Measurements from ENCODE around the gene PLEKHA7. TPM values are rescaled to one million over a fixed set of nuclear protein-coding genes. Genes with fewer than 3 reads are reported as not detected.
"Not testable (repeated sequence)": the region's sequence is repeated elsewhere in the genome, so short reads cannot be mapped to it uniquely, and the experiment has no call there.

The PLEKHA7 gene
- polyA plus RNA-seq, 4 donors = 42.2 to 54.4 (median 48.1) TPM

GRCh38 chr11:16982256-16982671, 31.9 kb downstream of the PLEKHA7 start:
- no peak for DNase-seq (ENCODE audit: low read depth in 4 of 4, low spot score in 3 of 4)

GRCh38 chr11:16981651-16982194, 32.5 kb downstream of the PLEKHA7 start:
- no peak for DNase-seq (ENCODE audit: low read depth in 4 of 4, low spot score in 3 of 4)

GRCh38 chr11:16979703-16980622, 34.3 kb downstream of the PLEKHA7 start:
- DNase-seq (ENCODE audit: low read depth in 4 of 4, low spot score in 3 of 4) = no peak

GRCh38 chr11:16977994-16978315, 36.3 kb downstream of the PLEKHA7 start:
- no peak for DNase-seq (ENCODE audit: low read depth in 4 of 4, low spot score in 3 of 4)

GRCh38 chr11:16977136-16977993, 36.8 kb downstream of the PLEKHA7 start:
- DNase-seq (ENCODE audit: low read depth in 4 of 4, low spot score in 3 of 4) = no peak

GRCh38 chr11:16976379-16976778, 37.8 kb downstream of the PLEKHA7 start:
- DNase-seq (ENCODE audit: low read depth in 4 of 4, low spot score in 3 of 4) = no peak

GRCh38 chr11:16975906-16976305, 38.3 kb downstream of the PLEKHA7 start:
- DNase-seq (ENCODE audit: low read depth in 4 of 4, low spot score in 3 of 4) = no peak

- DNase-seq (ENCODE audit: low read depth in 4 of 4, low spot score in 3 of 4) = no peak
Observed at GRCh38 chr11:16973338-16973964, 40.8 kb downstream of the PLEKHA7 start.

GRCh38 chr11:16969010-16969999, 44.9 kb downstream of the PLEKHA7 start:
- no peak for DNase-seq (ENCODE audit: low read depth in 4 of 4, low spot score in 3 of 4)

- no peak for DNase-seq (ENCODE audit: low read depth in 4 of 4, low spot score in 3 of 4)
Observed at GRCh38 chr11:16968196-16968595, 46.0 kb downstream of the PLEKHA7 start.

GRCh38 chr11:16966930-16967671, 47.1 kb downstream of the PLEKHA7 start:
- DNase-seq (ENCODE audit: low read depth in 4 of 4, low spot score in 3 of 4) = no peak

GRCh38 chr11:16964501-16964900, 49.7 kb downstream of the PLEKHA7 start:
- no peak for DNase-seq (ENCODE audit: low read depth in 4 of 4, low spot score in 3 of 4)

GRCh38 chr11:16963316-16963876, 50.8 kb downstream of the PLEKHA7 start:
- no peak for DNase-seq (ENCODE audit: low read depth in 4 of 4, low spot score in 3 of 4)

- DNase-seq (ENCODE audit: low read depth in 4 of 4, low spot score in 3 of 4) = not testable (repeated sequence)
Observed at GRCh38 chr11:16962589-16962988, 51.6 kb downstream of the PLEKHA7 start.

- no peak for DNase-seq (ENCODE audit: low read depth in 4 of 4, low spot score in 3 of 4)
Observed at GRCh38 chr11:16962146-16962545, 52.1 kb downstream of the PLEKHA7 start.

GRCh38 chr11:16960250-16960649, 54.0 kb downstream of the PLEKHA7 start:
- no peak for DNase-seq (ENCODE audit: low read depth in 4 of 4, low spot score in 3 of 4)

- no peak for DNase-seq (ENCODE audit: low read depth in 4 of 4, low spot score in 3 of 4)
Observed at GRCh38 chr11:16959602-16960001, 54.6 kb downstream of the PLEKHA7 start.

GRCh38 chr11:16958833-16959232, 55.4 kb downstream of the PLEKHA7 start:
- DNase-seq (ENCODE audit: low read depth in 4 of 4, low spot score in 3 of 4) = no peak

Measured in right renal pelvis (tissue), 4 donors.